H1 (cell line): ENCODE data around the gene ASMTL. TPM values are rescaled to one million over a fixed set of nuclear protein-coding genes. Genes with fewer than 3 reads are reported as not detected.

Experiments used
- CTCF ChIA-PET: fragments of 300-600 bp; sonication (Branson Sonifier 250); formaldehyde crosslinking; loops from one replicate; lab custom pipeline; 2021; ENCODE audit not compliant: partially characterized antibody; lab: Charles Lee
- POLR2A ChIA-PET: fragments of 300-600 bp; sonication (Branson Sonifier 250); formaldehyde crosslinking; loops from one replicate; lab custom pipeline; 2021; ENCODE audit warnings: inconsistent platforms; ENCODE audit not compliant: partially characterized antibody; lab: Charles Lee
- DNase-seq, 2 experiments: peaks; one replicate each; pipeline versions ENCODE4 v3.0.0 to v3.0.0-alpha.2; 2010 to 2022; ENCODE audit warnings: low spot score in 2 of 2, low read depth in 1 of 2, mixed read lengths in 1 of 2
- FAIRE-seq: peaks from 2 replicates; lab custom pipeline; 2011; peaks lifted over from hg19 to GRCh38; lab: Jason Lieb, UNC
- H2AFZ ChIP-seq: 2 replicates; pipeline ENCODE4 v1.8.1; 2012; ENCODE audit warnings: low read length, inconsistent platforms
- H2AK5ac ChIP-seq: 2 replicates; pipeline ENCODE4 v1.6.1; 2013; ENCODE audit warnings: low read depth, low read length
- H2BK120ac ChIP-seq: replicated peaks from 2 replicates; pipeline ENCODE3; 2013; ENCODE audit warnings: low read depth, low read length, inconsistent platforms
- H2BK12ac ChIP-seq: 2 replicates; pipeline ENCODE4 v1.6.1; 2013; ENCODE audit warnings: low read depth, low read length
- H2BK15ac ChIP-seq: 2 replicates; pipeline ENCODE4 v1.6.1; 2013; ENCODE audit warnings: low read length
- H2BK20ac ChIP-seq: 2 replicates; pipeline ENCODE4 v1.6.1; 2013; ENCODE audit warnings: low read length
- H2BK5ac ChIP-seq: 2 replicates; pipeline ENCODE4 v1.6.1; 2013; ENCODE audit warnings: low read depth, low read length
- H3K14ac ChIP-seq: 2 replicates; pipeline ENCODE4 v1.6.1; 2013; ENCODE audit warnings: inconsistent platforms; ENCODE audit not compliant: insufficient read length
- H3K18ac ChIP-seq: 2 replicates; pipeline ENCODE4 v1.6.1; 2013; ENCODE audit warnings: low read length; ENCODE audit errors: extremely low read depth
- H3K23ac ChIP-seq: 2 replicates; pipeline ENCODE4 v1.6.1; 2013; ENCODE audit warnings: inconsistent platforms; ENCODE audit not compliant: insufficient read length
- H3K23me2 ChIP-seq: 2 replicates; pipeline ENCODE4 v1.6.1; 2013; ENCODE audit warnings: low read depth, low read length
- H3K27ac ChIP-seq: 2 replicates; pipeline ENCODE4 v1.6.1; 2011; ENCODE audit warnings: low read depth, low read length, inconsistent platforms
- H3K27me3 ChIP-seq, 4 experiments: replicated peaks in 1 of 4; 1 replicate in 1 of 4; 2 replicates in 3 of 4; pipeline versions ENCODE4 v1.6.1 to v1.8.1; 2011 to 2013; ENCODE audit warnings: low read length in 3 of 4, mild to moderate bottlenecking in 3 of 4, inconsistent platforms in 2 of 4, mixed read lengths in 2 of 4, moderate library complexity in 1 of 4; ENCODE audit not compliant: control insufficient read depth in 3 of 4, insufficient read depth in 3 of 4; ENCODE audit errors: extremely low read depth in 1 of 4
- H3K36me3 ChIP-seq, 4 experiments: 2 replicates each; pipeline versions ENCODE4 v1.6.1 to v1.8.1; 2011 to 2013; ENCODE audit warnings: mild to moderate bottlenecking in 4 of 4, low read length in 3 of 4, moderate library complexity in 2 of 4, control low read depth in 1 of 4, inconsistent platforms in 1 of 4; ENCODE audit not compliant: insufficient read depth in 4 of 4, control insufficient read depth in 2 of 4
- H3K4ac ChIP-seq: replicated peaks from 2 replicates; pipeline ENCODE3; 2013; ENCODE audit warnings: low read length, low read depth, mixed read lengths, inconsistent platforms; ENCODE audit not compliant: insufficient read length
- H3K4me1 ChIP-seq, 4 experiments: replicated peaks in 1 of 4; 1 replicate in 1 of 4; 2 replicates in 3 of 4; pipeline versions ENCODE4 v1.6.1 to v1.8.1; 2011 to 2013; ENCODE audit warnings: low read length in 3 of 4, inconsistent platforms in 2 of 4, mixed read lengths in 1 of 4; ENCODE audit not compliant: insufficient read depth in 4 of 4, control insufficient read depth in 3 of 4
- H3K4me2 ChIP-seq, 2 experiments: 2 replicates each; pipeline versions ENCODE4 v1.6.1 to v1.8.1; 2011 to 2013; ENCODE audit warnings: low read depth in 2 of 2, low read length in 2 of 2, control low read depth in 1 of 2, inconsistent platforms in 1 of 2, mild to moderate bottlenecking in 1 of 2; ENCODE audit not compliant: insufficient read depth in 1 of 2
- H3K4me3 ChIP-seq, 4 experiments: fragments of 200-600, 300-600 bp in 1 of 4; sonication (generic), shearing (Covaris generic), sonication (Bioruptor Twin) in 1 of 4; 2 replicates each; pipeline versions ENCODE4 v1.5.1 to v1.8.1; 2011 to 2016; ENCODE audit warnings: low read length in 4 of 4, low read depth in 3 of 4, control low read depth in 2 of 4, inconsistent platforms in 2 of 4, mild to moderate bottlenecking in 2 of 4, mixed read lengths in 1 of 4, moderate library complexity in 1 of 4; ENCODE audit not compliant: insufficient read depth in 2 of 4; ENCODE audit errors: extremely low read depth in 1 of 4
- H3K56ac ChIP-seq: replicated peaks from 2 replicates; pipeline ENCODE3; 2013; ENCODE audit warnings: low read depth, mild to moderate bottlenecking, mixed read lengths, low read length, inconsistent platforms; ENCODE audit not compliant: insufficient read length
- H3K79me1 ChIP-seq: 2 replicates; pipeline ENCODE4 v1.6.1; 2013; ENCODE audit warnings: low read depth, low read length, control low read depth
- H3K79me2 ChIP-seq, 2 experiments: 2 replicates each; pipeline versions ENCODE4 v1.6.1 to v1.8.1; 2012 to 2013; ENCODE audit warnings: low read length in 2 of 2, mild to moderate bottlenecking in 2 of 2, inconsistent platforms in 1 of 2; ENCODE audit not compliant: insufficient read depth in 2 of 2, control insufficient read depth in 1 of 2
- H3K9ac ChIP-seq, 4 experiments: replicated peaks in 1 of 4; 1 replicate in 1 of 4; 2 replicates in 3 of 4; pipeline versions ENCODE4 v1.6.1 to v1.8.1; 2011 to 2013; ENCODE audit warnings: low read depth in 3 of 4, low read length in 3 of 4, control low read depth in 2 of 4, mild to moderate bottlenecking in 2 of 4, moderate library complexity in 2 of 4, inconsistent platforms in 1 of 4; ENCODE audit errors: extremely low read depth in 1 of 4
- H3K9me3 ChIP-seq, 2 experiments: 2 replicates each; pipeline versions ENCODE4 v1.6.1 to v1.8.1; 2012 to 2013; ENCODE audit warnings: mild to moderate bottlenecking in 2 of 2, moderate library complexity in 2 of 2, control low read depth in 1 of 2, inconsistent platforms in 1 of 2, low read depth in 1 of 2, low read length in 1 of 2, mixed read lengths in 1 of 2; ENCODE audit not compliant: insufficient read depth in 2 of 2
- H4K20me1 ChIP-seq, 2 experiments: replicated peaks in 1 of 2; 2 replicates each; pipeline versions ENCODE3 to v1.8.1; 2011 to 2013; ENCODE audit warnings: inconsistent platforms in 2 of 2, low read length in 2 of 2, mild to moderate bottlenecking in 1 of 2; ENCODE audit not compliant: insufficient read depth in 2 of 2, control insufficient read depth in 1 of 2
- H4K5ac ChIP-seq: 2 replicates; pipeline ENCODE4 v1.6.1; 2013; ENCODE audit warnings: low read length, low read depth, mixed read lengths, inconsistent platforms; ENCODE audit not compliant: insufficient read length
- H4K8ac ChIP-seq: 2 replicates; pipeline ENCODE4 v1.8.0; 2013; ENCODE audit warnings: mild to moderate bottlenecking, moderate library complexity, low read length, inconsistent platforms; ENCODE audit not compliant: insufficient read depth; ENCODE audit errors: extremely low read depth
- H4K91ac ChIP-seq: replicated peaks from 2 replicates; pipeline ENCODE3; 2013; ENCODE audit warnings: low read length, mixed read lengths, inconsistent platforms; ENCODE audit not compliant: insufficient read length
- SAP30 ChIP-seq: fragments of 300-600 bp; sonication (generic); IDR thresholded peaks from 2 replicates; pipeline ENCODE4 v1.7.1; 2012; ENCODE audit warnings: low read length, moderate library complexity, mild to moderate bottlenecking, inconsistent platforms; ENCODE audit not compliant: insufficient read depth, insufficient replicate concordance
- WGBS, 2 experiments: shearing (Covaris generic) in 1 of 2; methylation state at CpG; one replicate each; pipeline versions ENCODE4 v1.1.6 to v1.1.7; 2013 to 2015; ENCODE audit warnings: low lambda C conversion rate in 2 of 2, mixed read lengths in 2 of 2, inconsistent platforms in 1 of 2, low coverage in 1 of 2, missing lambda C conversion rate in 1 of 2; ENCODE audit not compliant: insufficient replicate concordance in 2 of 2, insufficient coverage in 1 of 2, insufficient read length in 1 of 2; ENCODE audit errors: extremely low coverage in 1 of 2, missing lambda C conversion rate in 1 of 2; 5-methylcytosine and 5-hydroxymethylcytosine counted together
- polyA plus RNA-seq, 7 experiments: library from polyadenylated mRNA; depleted of rRNA in 3 of 7; stranded (reverse) in 5 of 7; unstranded in 2 of 7; fragments of >200 nt in 5 of 7; fragments of 200-250 nt in 2 of 7; gene quantifications; 1 replicate in 5 of 7; 2 replicates in 1 of 7; 4 replicates in 1 of 7; pipeline versions ENCODE4 v1.2.1 to v1.2.3, GENCODE V29; 2011 to 2013; ENCODE audit warnings: missing spikeins in 2 of 7, mixed read lengths in 2 of 7
- total RNA-seq: library from RNA; stranded (reverse); fragmentation: NEBNext Ultra II Directional; extraction: Animal tissue kit (Norgen Biotek cat#: 25700); gene quantifications from 2 replicates; pipeline ENCODE4 v1.2.1, GENCODE V29; 2021

Gene ASMTL
- total and polyA plus RNA-seq, 2 of the 8 experiments (the other 6 are each of a cell fraction or from before 2014, with no cell fraction given), result 75.6 to 81.4 TPM

GRCh38 chrX:1440506-1440905 lies 12.2 kb downstream of the ASMTL start:
- H3K23me2 ChIP-seq, result no peaks in the 10 kb centered on the region
- ChIA-PET CTCF (no interaction called here), POLR2A (no interaction called here)
- FAIRE-seq, result no peak
- H3K4me1 ChIP-seq, result no peaks in the 10 kb centered on the region
- no peak overlapping the region for H2BK12ac ChIP-seq
- H3K4me3 ChIP-seq, result no peak overlapping the region
- H3K9me3 ChIP-seq, result no peaks in the 10 kb centered on the region; a peak in 1 of 4 replicates
- H4K8ac ChIP-seq, result no peak overlapping the region
- peaks cover 6 to 60% (median 28%) of the 10 kb centered on the region in 4 experiments for H3K36me3 ChIP-seq
- peaks cover 10% of the 10 kb centered on the region for H3K79me1 ChIP-seq
- H3K14ac ChIP-seq, result no peak overlapping the region
- H2BK20ac ChIP-seq, result no peak overlapping the region
- H3K23ac ChIP-seq, result no peak overlapping the region
- no peak overlapping the region for H4K5ac ChIP-seq
- H2AFZ ChIP-seq, result no peak overlapping the region
- no peak overlapping the region for H2BK5ac ChIP-seq
- no peak overlapping the region for H3K56ac ChIP-seq
- no peak overlapping the region for H3K9ac ChIP-seq
- no peak overlapping the region for H2BK120ac ChIP-seq
- no peak overlapping the region for H3K27ac ChIP-seq
- no peak overlapping the region for H4K91ac ChIP-seq
- WGBS, 2 experiments, result 97% methylated on average over 6 of the region's 6 CpGs; no CpG with 5 or more reads in 1 of the 2 experiments
- TF ChIP-seq SAP30, result no peak
- TF ChIP-seq, all 59 proteins: peak for 0
- H3K79me2 ChIP-seq, result peaks cover 11 to 41% of the 10 kb centered on the region in 2 experiments; a peak in 3 of 4 replicates
- no peak overlapping the region for H3K4ac ChIP-seq
- no peak overlapping the region for H3K18ac ChIP-seq
- peaks cover 4 to 5% of the 10 kb centered on the region in 2 experiments for H4K20me1 ChIP-seq
- no peaks in the 10 kb centered on the region for H3K27me3 ChIP-seq
- no peak for DNase-seq
- no peak overlapping the region for H3K4me2 ChIP-seq
- H2AK5ac ChIP-seq, result no peak overlapping the region
- no peak overlapping the region for H2BK15ac ChIP-seq
